Measurements from ENCODE around the gene VPS13A. TPM values are rescaled to one million over a fixed set of nuclear protein-coding genes. Genes with fewer than 3 reads are reported as not detected.

Gene VPS13A
- total and polyA plus RNA-seq, 2 of the 13 experiments (the other 11 are each of a cell fraction or from before 2014, with no cell fraction given): 20.4 to 20.7 TPM

GRCh38 chr9:77170991-77171699, 6.2 kb upstream of the VPS13A start (continued):
- TF ChIP-seq RBM39 (IDR thresholded peaks at IDR 0.05; ENCODE audit: low read depth, low read length, poor library complexity, severe bottlenecking) (no peak), SCMH1 (CRISPR knock-in tag; IDR thresholded peaks at IDR 0.05; ENCODE audit: borderline replicate concordance) (no peak), SP140L (CRISPR knock-in tag; IDR thresholded peaks at IDR 0.05; ENCODE audit: borderline replicate concordance) (no peak), ZNF350 (CRISPR knock-in tag; IDR thresholded peaks at IDR 0.05; ENCODE audit: borderline replicate concordance, low read depth) (peak; percentile 54; the same call in 1 of the 2 replicates), MED13 (CRISPR knock-in tag; IDR thresholded peaks at IDR 0.05) (peak; percentile 77; the same call in 1 of the 2 replicates), ZNF496 (CRISPR knock-in tag; IDR thresholded peaks at IDR 0.05; ENCODE audit: insufficient replicate concordance) (no peak), RXRB (CRISPR knock-in tag; IDR thresholded peaks at IDR 0.05; ENCODE audit: borderline replicate concordance) (peak; percentile 92), ETV5 (CRISPR knock-in tag; IDR thresholded peaks at IDR 0.05; ENCODE audit: borderline replicate concordance) (peak; percentile 99), ZNF251 (CRISPR knock-in tag; IDR thresholded peaks at IDR 0.05) (peak; percentile 57; the same call in 1 of the 2 replicates), SOX13 (IDR thresholded peaks at IDR 0.05) (peak; percentile 78; the same call in 1 of the 2 replicates), SOX13 (CRISPR knock-in tag; conservative IDR thresholded peaks at IDR 0.05 in 1 of 2, IDR thresholded peaks at IDR 0.05 in 1 of 2) (peak in 1 of 2 experiments; percentile 94; a peak in 2 of 4 replicates), XRCC5 (optimal IDR thresholded peaks at IDR 0.05; ENCODE audit: low read length) (peak; percentile 13), ZNF431 (CRISPR knock-in tag; IDR thresholded peaks at IDR 0.05; ENCODE audit: borderline replicate concordance, low read depth) (peak; percentile 45; the same call in 1 of the 2 replicates), ZKSCAN8 (CRISPR knock-in tag; IDR thresholded peaks at IDR 0.05; ENCODE audit: borderline replicate concordance) (peak; percentile 46; the same call in 1 of the 2 replicates), ZNF264 (CRISPR knock-in tag; IDR thresholded peaks at IDR 0.05) (peak; percentile 85; the same call in 1 of the 2 replicates), HMG20A (CRISPR knock-in tag; IDR thresholded peaks at IDR 0.05; ENCODE audit: borderline replicate concordance) (peak; percentile 99), ZNF329 (CRISPR knock-in tag; IDR thresholded peaks at IDR 0.05; ENCODE audit: low read depth) (peak; percentile 47; the same call in 1 of the 2 replicates), ZNF572 (CRISPR knock-in tag; IDR thresholded peaks at IDR 0.05) (no peak), CBX2 (IDR thresholded peaks at IDR 0.05; ENCODE audit: low read depth, low read length) (no peak), CBX2 (CRISPR knock-in tag; IDR thresholded peaks at IDR 0.05; ENCODE audit: low read depth) (peak; percentile 63; the same call in 1 of the 2 replicates)
- TF ChIP-seq, protein P1, sequence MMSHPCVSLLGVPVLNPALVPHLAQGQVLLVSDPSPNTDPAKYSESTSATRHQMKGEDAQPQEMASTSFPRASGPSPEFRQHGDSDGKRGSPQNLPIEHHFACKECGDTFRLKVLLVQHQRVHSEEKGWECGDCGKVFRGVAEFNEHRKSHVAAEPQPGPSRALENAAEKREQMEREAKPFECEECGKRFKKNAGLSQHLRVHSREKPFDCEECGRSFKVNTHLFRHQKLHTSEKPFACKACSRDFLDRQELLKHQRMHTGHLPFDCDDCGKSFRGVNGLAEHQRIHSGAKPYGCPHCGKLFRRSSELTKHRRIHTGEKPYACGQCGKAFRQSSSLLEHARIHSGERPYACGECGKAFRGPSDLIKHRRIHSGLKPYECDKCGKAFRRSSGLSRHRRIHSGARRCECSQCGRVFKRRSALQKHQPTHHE (CRISPR knock-in tag; IDR thresholded peaks at IDR 0.05; ENCODE audit: borderline replicate concordance): peak; percentile 31; the same call in 1 of the 2 replicates
- TF ChIP-seq, protein P2, sequence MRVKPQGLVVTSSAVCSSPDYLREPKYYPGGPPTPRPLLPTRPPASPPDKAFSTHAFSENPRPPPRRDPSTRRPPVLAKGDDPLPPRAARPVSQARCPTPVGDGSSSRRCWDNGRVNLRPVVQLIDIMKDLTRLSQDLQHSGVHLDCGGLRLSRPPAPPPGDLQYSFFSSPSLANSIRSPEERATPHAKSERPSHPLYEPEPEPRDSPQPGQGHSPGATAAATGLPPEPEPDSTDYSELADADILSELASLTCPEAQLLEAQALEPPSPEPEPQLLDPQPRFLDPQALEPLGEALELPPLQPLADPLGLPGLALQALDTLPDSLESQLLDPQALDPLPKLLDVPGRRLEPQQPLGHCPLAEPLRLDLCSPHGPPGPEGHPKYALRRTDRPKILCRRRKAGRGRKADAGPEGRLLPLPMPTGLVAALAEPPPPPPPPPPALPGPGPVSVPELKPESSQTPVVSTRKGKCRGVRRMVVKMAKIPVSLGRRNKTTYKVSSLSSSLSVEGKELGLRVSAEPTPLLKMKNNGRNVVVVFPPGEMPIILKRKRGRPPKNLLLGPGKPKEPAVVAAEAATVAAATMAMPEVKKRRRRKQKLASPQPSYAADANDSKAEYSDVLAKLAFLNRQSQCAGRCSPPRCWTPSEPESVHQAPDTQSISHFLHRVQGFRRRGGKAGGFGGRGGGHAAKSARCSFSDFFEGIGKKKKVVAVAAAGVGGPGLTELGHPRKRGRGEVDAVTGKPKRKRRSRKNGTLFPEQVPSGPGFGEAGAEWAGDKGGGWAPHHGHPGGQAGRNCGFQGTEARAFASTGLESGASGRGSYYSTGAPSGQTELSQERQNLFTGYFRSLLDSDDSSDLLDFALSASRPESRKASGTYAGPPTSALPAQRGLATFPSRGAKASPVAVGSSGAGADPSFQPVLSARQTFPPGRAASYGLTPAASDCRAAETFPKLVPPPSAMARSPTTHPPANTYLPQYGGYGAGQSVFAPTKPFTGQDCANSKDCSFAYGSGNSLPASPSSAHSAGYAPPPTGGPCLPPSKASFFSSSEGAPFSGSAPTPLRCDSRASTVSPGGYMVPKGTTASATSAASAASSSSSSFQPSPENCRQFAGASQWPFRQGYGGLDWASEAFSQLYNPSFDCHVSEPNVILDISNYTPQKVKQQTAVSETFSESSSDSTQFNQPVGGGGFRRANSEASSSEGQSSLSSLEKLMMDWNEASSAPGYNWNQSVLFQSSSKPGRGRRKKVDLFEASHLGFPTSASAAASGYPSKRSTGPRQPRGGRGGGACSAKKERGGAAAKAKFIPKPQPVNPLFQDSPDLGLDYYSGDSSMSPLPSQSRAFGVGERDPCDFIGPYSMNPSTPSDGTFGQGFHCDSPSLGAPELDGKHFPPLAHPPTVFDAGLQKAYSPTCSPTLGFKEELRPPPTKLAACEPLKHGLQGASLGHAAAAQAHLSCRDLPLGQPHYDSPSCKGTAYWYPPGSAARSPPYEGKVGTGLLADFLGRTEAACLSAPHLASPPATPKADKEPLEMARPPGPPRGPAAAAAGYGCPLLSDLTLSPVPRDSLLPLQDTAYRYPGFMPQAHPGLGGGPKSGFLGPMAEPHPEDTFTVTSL (CRISPR knock-in tag; IDR thresholded peaks at IDR 0.05; ENCODE audit: borderline replicate concordance): peak; percentile 93

All from HepG2 (cell line).